Measurements from ENCODE around the gene FHOD1.

DNA sequence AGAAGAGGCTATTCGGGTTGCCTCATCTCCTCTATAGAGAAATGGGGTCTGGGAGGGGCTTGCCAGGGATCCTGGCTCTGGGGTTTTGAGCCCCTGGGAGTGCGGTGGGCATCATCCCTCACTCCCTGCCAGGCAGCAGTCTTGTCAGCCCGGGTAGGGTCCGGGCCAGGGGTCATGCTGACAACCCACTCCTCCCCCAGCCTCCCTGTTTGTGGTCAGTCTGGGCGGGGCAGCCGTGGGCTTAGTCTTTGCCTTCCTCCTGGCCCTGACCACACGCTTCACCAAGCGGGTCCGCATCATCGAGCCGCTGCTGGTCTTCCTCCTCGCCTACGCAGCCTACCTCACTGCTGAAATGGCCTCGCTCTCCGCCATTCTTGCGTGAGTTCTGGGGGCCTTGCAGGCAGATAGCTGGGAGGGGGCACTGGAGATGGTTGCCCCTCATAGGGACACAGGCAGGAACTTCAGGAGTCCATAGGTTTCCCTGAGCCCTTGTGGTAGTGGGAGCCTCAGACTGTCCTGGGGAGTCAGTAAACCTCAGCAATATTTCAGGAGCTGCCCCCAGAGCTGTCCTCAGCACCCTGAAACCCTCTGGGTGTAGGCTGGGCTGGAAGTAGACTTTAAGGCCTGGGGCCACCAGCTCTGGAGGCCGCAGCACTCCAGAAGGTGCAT lies 8.4 kb upstream of the FHOD1 start:
- TF ChIP-seq, protein P1, sequence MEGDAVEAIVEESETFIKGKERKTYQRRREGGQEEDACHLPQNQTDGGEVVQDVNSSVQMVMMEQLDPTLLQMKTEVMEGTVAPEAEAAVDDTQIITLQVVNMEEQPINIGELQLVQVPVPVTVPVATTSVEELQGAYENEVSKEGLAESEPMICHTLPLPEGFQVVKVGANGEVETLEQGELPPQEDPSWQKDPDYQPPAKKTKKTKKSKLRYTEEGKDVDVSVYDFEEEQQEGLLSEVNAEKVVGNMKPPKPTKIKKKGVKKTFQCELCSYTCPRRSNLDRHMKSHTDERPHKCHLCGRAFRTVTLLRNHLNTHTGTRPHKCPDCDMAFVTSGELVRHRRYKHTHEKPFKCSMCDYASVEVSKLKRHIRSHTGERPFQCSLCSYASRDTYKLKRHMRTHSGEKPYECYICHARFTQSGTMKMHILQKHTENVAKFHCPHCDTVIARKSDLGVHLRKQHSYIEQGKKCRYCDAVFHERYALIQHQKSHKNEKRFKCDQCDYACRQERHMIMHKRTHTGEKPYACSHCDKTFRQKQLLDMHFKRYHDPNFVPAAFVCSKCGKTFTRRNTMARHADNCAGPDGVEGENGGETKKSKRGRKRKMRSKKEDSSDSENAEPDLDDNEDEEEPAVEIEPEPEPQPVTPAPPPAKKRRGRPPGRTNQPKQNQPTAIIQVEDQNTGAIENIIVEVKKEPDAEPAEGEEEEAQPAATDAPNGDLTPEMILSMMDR (conservative IDR thresholded peaks at IDR 0.05; ENCODE audit: low read depth, low read length), result no peak
- TF ChIP-seq EZH2phosphoT487 (IDR thresholded peaks at IDR 0.05; ENCODE audit: borderline replicate concordance, low read length) (no peak), EZH2 (IDR thresholded peaks at IDR 0.05; ENCODE audit: low read length, unreplicated experiment) (no peak)
